Thyroid gland (tissue), 4 donors: ENCODE results near the gene CRYBG2. TPM values are rescaled to one million over a fixed set of nuclear protein-coding genes. Genes with fewer than 3 reads are reported as not detected.

Experiments
- DNase-seq, 2 donors: peaks; one replicate each; pipeline ENCODE4 v3.0.0-alpha.2; 2019
- H3K27ac ChIP-seq, 3 donors: fragments of 200-600 bp; sonication (generic); 1 replicate in 2 of 3; 2 replicates in 1 of 3; pipeline ENCODE4 v1.5.1; 2016 to 2019; ENCODE audit warnings: mild to moderate bottlenecking in 1 of 3, moderate library complexity in 1 of 3
- H3K27me3 ChIP-seq: fragments of 200-600 bp; sonication (generic); one replicate; pipeline ENCODE4 v1.5.1; 2019
- H3K36me3 ChIP-seq, 2 donors: fragments of 200-600 bp; sonication (generic); one replicate each; pipeline ENCODE4 v1.5.1; 2016 to 2019
- H3K4me1 ChIP-seq, 2 donors: fragments of 200-600 bp; sonication (generic); one replicate each; pipeline ENCODE4 v1.5.1; 2017 to 2019
- H3K4me3 ChIP-seq, 3 donors: fragments of 200-600 bp; sonication (generic); replicated peaks in 1 of 3; 1 replicate in 2 of 3; 2 replicates in 1 of 3; pipeline ENCODE4 v1.5.1; 2016; ENCODE audit warnings: mild to moderate bottlenecking in 1 of 3
- H3K9me3 ChIP-seq: fragments of 200-600 bp; sonication (generic); one replicate; pipeline ENCODE4 v1.5.1; 2017
- CTCF ChIP-seq, 6 experiments: fragments of 200-600 bp in 3 of 6; fragments of 450-650 bp in 3 of 6; sonication (generic) in 3 of 6; IDR thresholded peaks; one replicate each; pipeline ENCODE4 v1.5.1; 2016 to 2019; ENCODE audit warnings: antibody characterized with exemption in 6 of 6, mild to moderate bottlenecking in 2 of 6, inconsistent platforms in 1 of 6, moderate library complexity in 1 of 6
- POLR2A ChIP-seq, 2 donors: fragments of 450-650 bp; IDR thresholded peaks; one replicate each; pipeline ENCODE4 v1.6.1; 2017; ENCODE audit warnings: antibody characterized with exemption in 2 of 2, mild to moderate bottlenecking in 2 of 2, moderate library complexity in 1 of 2
- WGBS, 2 donors: methylation state at CpG; one replicate each; pipeline ENCODE4 v1.1.5; 2017; 5-methylcytosine and 5-hydroxymethylcytosine counted together
- intact Hi-C: fragments of 100-400 bp; cut with DNase I; formaldehyde crosslinking; loops from one replicate; pipeline ENCODE4 v1.15.1; 2023
- total RNA-seq, 4 donors: library from RNA; depleted of rRNA; stranded (reverse); fragments of >200 nt; gene quantifications; one replicate each; pipeline ENCODE4 v1.2.3, GENCODE V29; 2016

Gene CRYBG2
- total RNA-seq, 4 donors from 2014 or later: not detected

GRCh38 chr1:26278724-26279455 is 75.0 kb downstream of the CRYBG2 start:
- 61 to 62% methylated on average over 9 of the region's 9 CpGs for WGBS, 2 donors
- DNase-seq: no peak
- Histone ChIP-seq H3K27me3 (no peaks in the 10 kb centered on the region), H3K36me3 (peaks cover 6 to 7% of the 10 kb centered on the region in 2 donors), H3K4me1 (peaks cover 23 to 59% of the 10 kb centered on the region in 2 donors), H3K9me3 (no peaks in the 10 kb centered on the region), H3K4me3 (peak overlapping the region in 2 of 3 donors; percentile 77 to 78), H3K27ac (peak overlapping the region; percentile 85 to 96 (median 89))
- TF ChIP-seq POLR2A (IDR thresholded peaks at IDR 0.05) (no peak), CTCF (IDR thresholded peaks at IDR 0.05) (no peak)
- intact Hi-C loops: loop anchor here (5.0 kb wide), 1 partner anchor 43 kb away; no protein-coding TSS in a partner anchor

GRCh38 chr1:26278303-26278702 is 75.6 kb downstream of the CRYBG2 start:
- H3K4me1 ChIP-seq: peaks cover 23 to 59% of the 10 kb centered on the region in 2 donors
- peak; percentile 75 to 86 for DNase-seq
- peak overlapping the region; percentile 39 to 89 (median 85) for H3K27ac ChIP-seq
- no peaks in the 10 kb centered on the region for H3K9me3 ChIP-seq
- no peak overlapping the region for H3K4me3 ChIP-seq
- TF ChIP-seq POLR2A (IDR thresholded peaks at IDR 0.05): no peak
- TF ChIP-seq CTCF (IDR thresholded peaks at IDR 0.05): no peak
- intact Hi-C loops: loop anchor here (5.0 kb wide), 1 partner anchor 44 kb away; no protein-coding TSS in a partner anchor
- peaks cover 7 to 9% of the 10 kb centered on the region in 2 donors for H3K36me3 ChIP-seq
- no peaks in the 10 kb centered on the region for H3K27me3 ChIP-seq
- WGBS, 2 donors: 27 to 40% methylated on average over 4 of the region's 4 CpGs

DNA sequence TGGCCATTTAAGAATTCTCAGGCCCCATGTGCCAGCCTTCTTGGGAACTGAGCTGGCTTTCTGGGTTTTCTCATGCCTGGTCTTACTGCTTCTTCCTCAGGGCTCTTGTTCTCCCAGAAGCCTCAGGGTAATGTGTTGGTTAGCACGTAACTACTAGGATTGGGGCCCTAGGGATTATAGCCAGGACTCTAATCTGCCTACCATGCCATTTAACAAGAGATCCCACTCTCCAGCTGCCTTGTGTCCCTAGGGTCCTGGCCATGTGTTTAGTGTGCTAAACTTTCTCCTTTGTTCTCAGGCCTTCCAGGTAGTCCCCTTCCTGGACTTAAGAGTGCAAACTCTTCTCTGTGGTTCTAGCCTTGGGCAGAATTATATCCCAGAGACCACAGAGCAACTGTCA is 76.2 kb downstream of the CRYBG2 start:
- WGBS, 2 donors: 82 to 100% methylated on average over 1 of the region's 1 CpG
- H3K27me3 ChIP-seq: no peaks in the 10 kb centered on the region
- peak overlapping the region in 2 of 3 donors; percentile 85 to 89 for H3K27ac ChIP-seq
- TF ChIP-seq CTCF (IDR thresholded peaks at IDR 0.05) (no peak), POLR2A (IDR thresholded peaks at IDR 0.05) (no peak)
- DNase-seq: no peak
- intact Hi-C loops: loop anchor here (5.0 kb wide), 1 partner anchor 45 kb away; no protein-coding TSS in a partner anchor
- peaks cover 23 to 59% of the 10 kb centered on the region in 2 donors for H3K4me1 ChIP-seq
- H3K9me3 ChIP-seq: no peaks in the 10 kb centered on the region
- H3K36me3 ChIP-seq: peaks cover 7 to 12% of the 10 kb centered on the region in 2 donors
- no peak overlapping the region for H3K4me3 ChIP-seq

- H3K4me1 ChIP-seq: peaks cover 23 to 59% of the 10 kb centered on the region in 2 donors
- H3K9me3 ChIP-seq: no peaks in the 10 kb centered on the region
- H3K36me3 ChIP-seq: peaks cover 7 to 12% of the 10 kb centered on the region in 2 donors
- H3K27me3 ChIP-seq: no peaks in the 10 kb centered on the region
- peak overlapping the region in 2 of 3 donors; percentile 85 to 89 for H3K27ac ChIP-seq
- H3K4me3 ChIP-seq: no peak overlapping the region
- no peak for DNase-seq
- TF ChIP-seq POLR2A (IDR thresholded peaks at IDR 0.05): no peak
- TF ChIP-seq CTCF (IDR thresholded peaks at IDR 0.05): no peak
- WGBS, 2 donors: 70 to 81% methylated on average over 3 of the region's 3 CpGs
- intact Hi-C loops: loop anchor here (5.0 kb wide), 1 partner anchor 45 kb away; no protein-coding TSS in a partner anchor
Observed at GRCh38 chr1:26277261-26277661, 76.7 kb downstream of the CRYBG2 start.

GRCh38 chr1:26276432-26276838 is 77.5 kb downstream of the CRYBG2 start:
- Histone ChIP-seq H3K27me3 (no peaks in the 10 kb centered on the region), H3K4me1 (peaks cover 23 to 56% of the 10 kb centered on the region in 2 donors), H3K9me3 (no peaks in the 10 kb centered on the region), H3K27ac (peak overlapping the region in 2 of 3 donors; percentile 58 to 71), H3K4me3 (no peak overlapping the region), H3K36me3 (peaks cover 7 to 12% of the 10 kb centered on the region in 2 donors)
- TF ChIP-seq CTCF (IDR thresholded peaks at IDR 0.05) (no peak), POLR2A (IDR thresholded peaks at IDR 0.05) (no peak)
- WGBS, 2 donors: 56 to 86% methylated on average over 2 of the region's 2 CpGs
- intact Hi-C loops: loop anchor here (5.0 kb wide), 1 partner anchor 46 kb away; no protein-coding TSS in a partner anchor
- DNase-seq: no peak
